Measurements from ENCODE around the gene GTF3C1.

The GTF3C1 gene

DNA sequence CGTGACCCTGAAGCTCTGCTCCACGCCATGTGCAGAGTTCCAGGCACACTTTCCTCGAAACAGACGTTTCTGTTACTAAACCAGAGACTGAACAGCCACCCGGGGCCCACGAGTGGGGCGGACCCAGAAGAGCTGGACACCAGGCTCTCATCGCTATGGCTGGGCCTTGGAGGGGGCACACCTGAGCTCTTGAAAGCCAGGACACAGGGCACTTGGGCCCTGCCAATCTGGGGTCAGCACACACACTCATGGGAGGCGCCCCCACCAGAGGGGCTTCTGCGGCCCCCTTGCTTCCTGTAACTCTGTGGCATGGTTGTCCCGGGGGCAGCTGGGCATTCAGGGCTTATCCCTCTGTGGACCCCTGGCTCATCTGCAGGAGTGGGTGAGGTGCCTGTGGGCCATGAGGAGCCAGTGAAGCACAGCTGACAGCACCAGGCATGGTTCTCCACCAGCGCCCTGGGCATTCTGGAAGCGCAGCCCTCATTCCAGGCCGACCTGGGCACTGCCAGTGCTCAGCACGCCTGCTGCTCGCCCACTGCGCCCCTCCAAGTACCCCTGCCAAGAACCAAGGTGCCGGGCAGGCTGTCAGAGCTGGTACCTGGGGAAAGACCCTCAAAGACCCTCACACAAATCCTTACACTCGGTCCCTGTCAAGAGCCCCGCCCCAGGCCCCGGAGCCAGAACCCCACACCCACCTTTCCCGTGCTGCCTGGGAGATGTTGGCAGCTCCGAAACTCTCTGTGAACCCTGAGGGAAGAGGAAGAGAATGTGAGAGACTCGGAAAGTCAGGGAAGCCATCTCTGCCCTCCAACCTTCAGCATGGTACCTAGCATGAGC lies 86.6 kb downstream of the GTF3C1 start:
- H3K4me3 ChIP-seq (replicated peaks; ENCODE audit: low read depth, low read length), result no peak overlapping the region
- TF ChIP-seq, protein P1, sequence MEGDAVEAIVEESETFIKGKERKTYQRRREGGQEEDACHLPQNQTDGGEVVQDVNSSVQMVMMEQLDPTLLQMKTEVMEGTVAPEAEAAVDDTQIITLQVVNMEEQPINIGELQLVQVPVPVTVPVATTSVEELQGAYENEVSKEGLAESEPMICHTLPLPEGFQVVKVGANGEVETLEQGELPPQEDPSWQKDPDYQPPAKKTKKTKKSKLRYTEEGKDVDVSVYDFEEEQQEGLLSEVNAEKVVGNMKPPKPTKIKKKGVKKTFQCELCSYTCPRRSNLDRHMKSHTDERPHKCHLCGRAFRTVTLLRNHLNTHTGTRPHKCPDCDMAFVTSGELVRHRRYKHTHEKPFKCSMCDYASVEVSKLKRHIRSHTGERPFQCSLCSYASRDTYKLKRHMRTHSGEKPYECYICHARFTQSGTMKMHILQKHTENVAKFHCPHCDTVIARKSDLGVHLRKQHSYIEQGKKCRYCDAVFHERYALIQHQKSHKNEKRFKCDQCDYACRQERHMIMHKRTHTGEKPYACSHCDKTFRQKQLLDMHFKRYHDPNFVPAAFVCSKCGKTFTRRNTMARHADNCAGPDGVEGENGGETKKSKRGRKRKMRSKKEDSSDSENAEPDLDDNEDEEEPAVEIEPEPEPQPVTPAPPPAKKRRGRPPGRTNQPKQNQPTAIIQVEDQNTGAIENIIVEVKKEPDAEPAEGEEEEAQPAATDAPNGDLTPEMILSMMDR (IDR thresholded peaks at IDR 0.05; ENCODE audit: low read depth, low read length, missing control alignments), result no peak
- no peak for DNase-seq (ENCODE audit: extremely low read depth, low read depth)

DNA sequence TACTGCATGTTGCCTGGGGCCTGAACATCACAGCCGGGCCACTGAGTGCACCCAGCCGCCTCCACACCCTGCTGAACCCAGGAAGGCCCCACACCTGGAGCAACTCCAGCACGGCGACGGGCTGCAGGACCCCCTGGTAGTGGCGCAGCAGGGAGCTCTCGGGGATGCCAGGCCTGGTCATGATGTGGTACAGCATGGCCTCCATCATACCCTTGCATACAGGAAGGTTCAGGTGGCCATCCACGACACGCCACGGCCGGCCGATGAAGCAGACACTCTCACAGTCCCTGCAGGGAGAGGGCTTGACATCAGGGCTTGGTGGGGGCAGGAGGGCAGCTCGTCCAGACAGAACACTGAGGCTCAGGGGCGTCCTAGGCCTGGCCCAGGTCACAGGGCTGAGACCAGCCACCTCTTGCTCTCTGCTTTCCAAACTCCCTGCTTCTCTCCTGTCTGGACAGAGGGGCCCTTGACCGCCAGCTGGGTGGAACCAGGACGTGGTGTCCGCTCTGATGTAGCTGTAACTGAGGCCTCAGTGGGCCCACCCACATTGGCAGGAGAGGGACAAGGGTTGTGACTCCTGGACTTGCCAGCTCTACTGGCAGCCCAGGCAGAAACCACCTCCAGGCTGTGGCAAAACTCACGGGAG lies 87.4 kb downstream of the GTF3C1 start:
- no peak overlapping the region for H3K4me3 ChIP-seq (replicated peaks; ENCODE audit: low read depth, low read length)
- TF ChIP-seq, protein P1 (IDR thresholded peaks at IDR 0.05; ENCODE audit: low read depth, low read length, missing control alignments), result no peak
- DNase-seq (ENCODE audit: extremely low read depth, low read depth), result no peak

DNA sequence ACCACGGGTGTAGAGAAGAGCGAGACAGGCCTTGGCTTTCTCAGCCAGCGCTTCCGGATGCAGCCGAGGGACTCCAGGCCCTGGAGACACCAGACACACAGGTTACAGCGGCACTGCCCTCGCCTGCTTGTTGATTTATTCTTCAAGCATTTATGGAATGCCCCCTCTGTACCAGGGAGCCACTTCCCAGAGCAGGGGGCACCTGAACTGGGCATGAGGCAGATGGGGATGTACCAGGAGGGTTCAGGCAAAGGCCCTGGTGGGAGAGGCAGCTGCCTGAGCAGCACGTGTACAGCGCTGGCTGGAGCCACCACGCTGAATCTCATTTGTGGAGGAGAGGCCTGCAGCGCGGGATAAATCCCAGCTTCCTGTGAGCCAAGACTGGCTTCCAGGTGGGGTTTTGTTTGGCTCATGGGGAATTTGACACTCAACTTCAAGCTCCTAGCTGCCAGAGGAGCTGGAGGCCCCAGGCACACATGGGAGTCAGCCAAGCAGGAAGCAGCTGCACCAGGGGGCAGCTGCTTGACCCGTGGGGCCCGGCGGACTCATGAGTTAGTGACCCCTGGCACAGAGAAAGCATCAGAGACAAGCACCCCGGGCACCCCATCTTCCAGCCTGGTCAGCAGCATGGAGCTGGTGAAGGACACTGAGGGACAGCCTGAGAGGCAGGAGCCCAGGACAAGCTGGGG lies 88.1 kb downstream of the GTF3C1 start:
- no peak overlapping the region for H3K4me3 ChIP-seq (replicated peaks; ENCODE audit: low read depth, low read length)
- TF ChIP-seq, protein P1 (IDR thresholded peaks at IDR 0.05; ENCODE audit: low read depth, low read length, missing control alignments), result no peak
- DNase-seq (ENCODE audit: extremely low read depth, low read depth), result peak; percentile 19

DNA sequence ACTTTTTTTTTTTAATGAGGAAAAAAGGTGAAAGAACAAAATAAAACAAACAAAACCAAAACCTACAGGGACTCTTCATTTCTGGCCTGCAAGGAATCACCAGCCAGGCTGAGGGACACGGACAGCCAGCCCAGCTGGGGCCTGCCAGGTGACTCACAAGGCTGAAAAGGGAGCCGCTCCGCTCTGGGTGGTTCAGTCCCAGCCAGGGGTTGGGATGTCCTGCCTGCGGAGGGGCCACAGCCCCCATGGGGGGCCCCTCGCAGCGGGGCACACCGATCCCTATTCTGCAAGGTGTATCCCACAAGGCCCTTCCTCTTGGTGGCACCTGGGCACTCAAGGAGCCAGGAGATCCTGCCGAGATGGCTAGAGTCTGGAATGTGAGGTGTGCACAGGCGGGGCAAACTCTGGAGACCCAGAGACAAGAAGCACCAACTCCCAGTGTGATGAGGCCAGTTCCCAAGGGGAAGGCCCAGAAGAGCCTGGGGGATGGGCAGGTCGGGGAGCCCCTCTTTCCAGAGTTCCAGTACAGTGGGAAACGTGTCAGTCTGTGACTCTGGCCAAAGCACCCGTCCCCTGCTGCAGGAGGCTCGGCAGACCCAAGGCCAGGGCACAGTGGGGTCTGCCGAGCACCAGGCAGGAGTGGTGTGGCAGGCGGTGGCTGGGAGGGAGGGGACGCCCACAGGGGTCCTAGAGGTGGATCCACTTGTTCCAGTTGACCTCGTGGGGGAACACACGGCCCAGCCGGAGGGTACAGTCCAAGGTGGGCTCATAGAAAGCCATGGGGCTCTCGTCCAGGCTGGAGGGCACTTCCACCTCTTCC lies 88.8 kb downstream of the GTF3C1 start:
- no peak for DNase-seq (ENCODE audit: extremely low read depth, low read depth)
- TF ChIP-seq, protein P1 (IDR thresholded peaks at IDR 0.05; ENCODE audit: low read depth, low read length, missing control alignments), result no peak
- H3K4me3 ChIP-seq (replicated peaks; ENCODE audit: low read depth, low read length), result no peak overlapping the region

DNA sequence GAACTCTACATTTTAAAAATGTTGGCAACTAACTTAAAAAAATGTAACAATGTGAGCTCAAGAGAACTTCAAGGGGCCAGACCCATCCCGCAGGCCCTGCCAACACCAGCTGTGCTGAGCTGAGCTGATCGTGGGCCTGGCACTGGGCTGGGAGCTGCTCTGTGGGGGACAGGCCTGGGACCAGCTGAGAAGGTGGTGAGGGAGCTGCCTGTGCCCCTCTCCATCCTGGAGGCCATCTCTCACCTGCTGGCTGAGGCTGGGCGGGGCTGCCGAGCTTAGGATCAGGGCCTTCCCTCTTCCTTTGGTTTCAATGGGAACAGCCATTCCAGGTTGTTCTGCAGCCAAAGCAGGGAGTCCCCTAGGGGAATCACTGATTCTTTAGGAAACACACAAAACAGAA lies 89.5 kb downstream of the GTF3C1 start:
- no peak overlapping the region for H3K4me3 ChIP-seq (replicated peaks; ENCODE audit: low read depth, low read length)
- DNase-seq (ENCODE audit: extremely low read depth, low read depth), result no peak
- TF ChIP-seq, protein P1 (IDR thresholded peaks at IDR 0.05; ENCODE audit: low read depth, low read length, missing control alignments), result no peak

DNA sequence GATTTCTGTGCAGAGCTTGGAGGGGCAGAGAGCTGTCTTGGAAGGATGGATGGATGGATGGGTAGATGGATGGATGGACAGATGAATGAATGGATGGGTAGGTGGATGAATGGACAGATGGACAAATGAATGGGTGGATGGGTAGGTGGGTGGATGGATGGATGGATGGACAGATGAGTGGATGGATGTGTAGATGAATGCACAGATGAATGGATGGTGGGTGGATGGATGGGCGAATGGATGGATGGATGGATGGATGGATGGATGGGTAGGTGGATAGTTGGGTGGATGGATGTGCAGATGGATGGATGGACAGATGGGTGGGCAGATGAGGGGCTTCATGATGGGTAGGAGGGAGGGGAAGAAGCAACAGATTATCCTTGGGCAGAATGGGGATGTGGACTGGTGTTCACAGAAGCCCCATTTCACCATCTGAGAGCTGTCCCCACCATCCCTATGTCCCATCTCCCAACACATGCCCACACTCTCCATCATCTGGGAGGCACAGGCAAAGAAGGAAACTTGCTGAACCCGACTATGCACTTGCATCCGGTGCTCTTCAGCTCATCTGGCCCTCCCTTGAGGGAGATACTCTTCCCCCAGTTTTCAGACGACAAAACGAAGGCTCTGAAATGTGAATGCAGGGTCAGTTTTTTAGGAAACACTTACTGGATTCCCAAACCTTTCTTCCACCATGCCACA lies 90.6 kb downstream of the GTF3C1 start:
- no peak overlapping the region for H3K4me3 ChIP-seq (replicated peaks; ENCODE audit: low read depth, low read length)
- TF ChIP-seq, protein P1 (IDR thresholded peaks at IDR 0.05; ENCODE audit: low read depth, low read length, missing control alignments), result no peak
- DNase-seq (ENCODE audit: extremely low read depth, low read depth), result no peak

Measured in HFF-Myc (cell line).